SK-N-SH treated with all-trans-retinoic acid at 6 μM for 48 hours (cell line): ENCODE measurements around the gene BIK.
"Not testable (repeated sequence)": the region's sequence is repeated elsewhere in the genome, so short reads cannot be mapped to it uniquely, and the experiment has no call there.

ENCODE experiments used
- CSDC2 ChIP-seq: fragments of 250-450 bp; sonication (Bioruptor Pico); IDR thresholded peaks from 2 replicates; pipeline ENCODE4 v1.5.0; 2020; ENCODE audit warnings: mild to moderate bottlenecking, moderate library complexity
- RARB ChIP-seq: fragments of 250-450 bp; sonication (Bioruptor Pico); IDR thresholded peaks from 2 replicates; pipeline ENCODE4 v1.8.0; 2021; ENCODE audit warnings: mild to moderate bottlenecking, moderate library complexity
- ZFP3 ChIP-seq: fragments of 250-450 bp; sonication (Bioruptor Pico); IDR thresholded peaks from 2 replicates; pipeline ENCODE4 v1.5.0; 2020; ENCODE audit warnings: mild to moderate bottlenecking, moderate library complexity
- ZNF565 ChIP-seq: fragments of 450-650 bp; formaldehyde crosslinking; conservative IDR thresholded peaks from 2 replicates; pipeline ENCODE4 v1.5.0; 2020; ENCODE audit warnings: low read depth, mild to moderate bottlenecking, moderate library complexity
- ZNF70 ChIP-seq: fragments of 450-650 bp; formaldehyde crosslinking; IDR thresholded peaks from 2 replicates; pipeline ENCODE4 v1.5.0; 2020; ENCODE audit warnings: mild to moderate bottlenecking, moderate library complexity

- not testable (repeated sequence) for TF ChIP-seq ZNF70 (CRISPR knock-in tag); RARB (CRISPR knock-in tag); CSDC2 (CRISPR knock-in tag); ZFP3 (CRISPR knock-in tag); ZNF565
Measured at GRCh38 chr22:43145371-43145770, 34.8 kb downstream of the BIK start.
